AG10803 (cell line): ENCODE measurements around the gene DEFB119.
"Not testable (repeated sequence)": the region's sequence is repeated elsewhere in the genome, so short reads cannot be mapped to it uniquely, and the experiment has no call there.

Source experiments
- DNase-seq: peaks from one replicate; pipeline ENCODE4 v3.0.0; 2010; ENCODE audit warnings: low read depth
- H3K4me3 ChIP-seq: 2 replicates; pipeline ENCODE4 v1.5.1; 2011; ENCODE audit warnings: mild to moderate bottlenecking, low read length, control low read depth
- TF ChIP-seq, protein P1 (sequence below): conservative IDR thresholded peaks from 2 replicates; pipeline ENCODE4 v1.5.1; 2011; ENCODE audit warnings: mild to moderate bottlenecking, low read length, control low read depth, inconsistent platforms

The DEFB119 gene

DNA sequence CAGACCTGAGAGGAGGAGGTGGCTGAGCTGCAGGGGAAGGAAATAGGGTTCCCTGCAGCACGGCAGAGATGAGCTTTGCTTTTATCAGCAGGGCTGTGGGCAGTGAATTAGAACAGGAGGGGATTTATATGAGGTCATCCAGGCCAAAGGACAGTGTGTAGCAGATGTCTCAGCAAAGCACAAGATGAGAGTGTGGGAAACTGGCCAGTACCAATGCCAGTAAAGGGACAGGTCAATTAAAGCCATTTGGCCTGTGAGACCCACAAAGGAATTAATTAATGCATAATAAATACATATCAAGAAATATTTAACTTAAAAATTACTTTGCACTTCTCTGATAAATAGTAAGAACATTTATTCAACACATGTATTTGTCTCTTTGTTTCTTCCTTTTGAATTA lies at the start of gene DEFB119:
TSS of gene DEFB119 (minus strand) at position 101 of the 400 bp plus-strand sequence. CDS start 107 bp downstream, outside the sequence.
- no peak for DNase-seq
- TF ChIP-seq, protein P1, sequence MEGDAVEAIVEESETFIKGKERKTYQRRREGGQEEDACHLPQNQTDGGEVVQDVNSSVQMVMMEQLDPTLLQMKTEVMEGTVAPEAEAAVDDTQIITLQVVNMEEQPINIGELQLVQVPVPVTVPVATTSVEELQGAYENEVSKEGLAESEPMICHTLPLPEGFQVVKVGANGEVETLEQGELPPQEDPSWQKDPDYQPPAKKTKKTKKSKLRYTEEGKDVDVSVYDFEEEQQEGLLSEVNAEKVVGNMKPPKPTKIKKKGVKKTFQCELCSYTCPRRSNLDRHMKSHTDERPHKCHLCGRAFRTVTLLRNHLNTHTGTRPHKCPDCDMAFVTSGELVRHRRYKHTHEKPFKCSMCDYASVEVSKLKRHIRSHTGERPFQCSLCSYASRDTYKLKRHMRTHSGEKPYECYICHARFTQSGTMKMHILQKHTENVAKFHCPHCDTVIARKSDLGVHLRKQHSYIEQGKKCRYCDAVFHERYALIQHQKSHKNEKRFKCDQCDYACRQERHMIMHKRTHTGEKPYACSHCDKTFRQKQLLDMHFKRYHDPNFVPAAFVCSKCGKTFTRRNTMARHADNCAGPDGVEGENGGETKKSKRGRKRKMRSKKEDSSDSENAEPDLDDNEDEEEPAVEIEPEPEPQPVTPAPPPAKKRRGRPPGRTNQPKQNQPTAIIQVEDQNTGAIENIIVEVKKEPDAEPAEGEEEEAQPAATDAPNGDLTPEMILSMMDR = no peak
- H3K4me3 ChIP-seq = no peak within 1 kb of the TSS

GRCh38 chr20:31430568-31431115 lies 40.3 kb upstream of the DEFB119 start:
- H3K4me3 ChIP-seq = no peak overlapping the region
- DNase-seq = no peak

GRCh38 chr20:31427576-31427975 lies 37.2 kb upstream of the DEFB119 start:
- DNase-seq = not testable (repeated sequence)

More at GRCh38 chr20:31430568-31431115, 40.3 kb upstream of the DEFB119 start:
- TF ChIP-seq, protein P1 = no peak

GRCh38 chr20:31426891-31427551 lies 36.6 kb upstream of the DEFB119 start:
- H3K4me3 ChIP-seq, DNase-seq: not testable (repeated sequence)

More at GRCh38 chr20:31427576-31427975, 37.2 kb upstream of the DEFB119 start:
- H3K4me3 ChIP-seq = not testable (repeated sequence)

DNA sequence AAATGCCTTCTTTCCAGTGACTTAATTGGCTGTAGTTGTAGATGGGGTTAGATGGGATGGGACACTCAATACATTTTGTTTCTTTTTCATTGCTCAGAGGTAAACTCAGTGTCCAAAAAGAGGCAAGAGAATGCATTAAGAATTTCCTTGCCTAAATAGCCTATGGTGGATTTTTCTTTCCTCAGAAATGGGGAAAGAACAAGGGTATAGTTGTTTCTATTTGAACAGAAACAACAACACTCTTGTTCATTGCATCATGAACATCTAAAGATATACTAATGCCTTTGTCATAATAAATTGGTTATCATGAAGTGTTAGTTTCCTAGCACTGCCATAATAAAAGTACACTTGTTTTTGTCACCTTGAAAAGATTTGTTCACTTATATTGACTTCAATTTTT lies 35.4 kb upstream of the DEFB119 start:
- no peak overlapping the region for H3K4me3 ChIP-seq
- no peak for DNase-seq
- TF ChIP-seq, protein P1 = no peak

DNA sequence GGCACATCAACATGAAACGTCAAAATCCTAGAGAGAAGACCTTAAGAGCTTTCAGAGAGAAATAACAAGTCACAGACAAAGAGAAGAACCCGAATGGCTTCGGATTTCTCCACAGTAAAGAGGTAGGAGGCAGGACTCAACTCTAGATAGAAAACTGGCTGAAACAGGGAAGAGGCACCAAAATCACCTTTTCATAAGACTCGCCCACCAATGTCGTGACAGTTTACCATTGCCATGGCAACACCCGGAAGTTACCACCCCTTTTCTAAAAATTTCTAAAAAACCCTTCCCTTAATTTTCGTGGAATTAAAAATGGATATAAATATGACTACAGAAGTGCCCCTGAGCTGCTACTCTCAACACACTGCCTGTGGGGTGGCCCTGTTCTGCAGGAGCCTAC lies 27.9 kb upstream of the DEFB119 start:
- TF ChIP-seq, protein P1 = no peak
- no peak for DNase-seq
- no peak overlapping the region for H3K4me3 ChIP-seq

DNA sequence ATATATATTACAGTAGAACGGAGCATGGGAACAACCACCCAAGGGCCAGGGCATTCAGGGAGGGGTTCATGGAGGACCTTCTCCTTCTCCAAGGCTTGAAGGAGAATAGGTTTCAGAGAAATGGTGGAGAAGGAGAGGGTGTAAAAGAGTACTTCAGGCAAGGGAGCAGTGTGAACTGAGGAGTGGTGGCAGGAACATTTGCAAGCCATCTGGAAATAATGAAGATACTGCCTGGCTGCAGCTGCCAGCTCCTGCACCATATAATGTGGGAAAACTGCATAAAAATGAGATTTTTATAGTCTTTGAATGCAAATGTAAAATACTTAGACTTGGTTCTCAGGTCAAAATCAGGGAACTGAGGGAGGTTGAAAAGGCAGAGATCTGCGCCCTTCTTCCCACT lies 25.3 kb upstream of the DEFB119 start:
- no peak for DNase-seq
- TF ChIP-seq, protein P1 = no peak
- H3K4me3 ChIP-seq = no peak overlapping the region

GRCh38 chr20:31414381-31414780 lies 24.0 kb upstream of the DEFB119 start:
- TF ChIP-seq, protein P1 = no peak
- no peak for DNase-seq
- H3K4me3 ChIP-seq = no peak overlapping the region
